H1 (cell line): ENCODE measurements around the gene NCAM1. TPM values are rescaled to one million over a fixed set of nuclear protein-coding genes. Genes with fewer than 3 reads are reported as not detected.

Experiments
- CHD7 ChIP-seq: fragments of 300-600 bp; sonication (generic); IDR thresholded peaks from 2 replicates; pipeline ENCODE4 v1.7.1; 2012; ENCODE audit warnings: low read length, moderate library complexity, mild to moderate bottlenecking, inconsistent platforms; ENCODE audit not compliant: insufficient replicate concordance
- CREB1 ChIP-seq: IDR thresholded peaks from 2 replicates; pipeline ENCODE4 v1.6.1; 2012; ENCODE audit warnings: inconsistent platforms
- CTBP2 ChIP-seq: IDR thresholded peaks from 2 replicates; pipeline ENCODE4 v1.7.0; 2011; ENCODE audit warnings: borderline replicate concordance, mild to moderate bottlenecking, moderate library complexity, mixed read lengths, low read length; ENCODE audit not compliant: insufficient read depth, insufficient read length
- CTCF ChIP-seq, 3 experiments: IDR thresholded peaks; 1 replicate in 2 of 3; 2 replicates in 1 of 3; pipeline versions ENCODE4 v1.5.1 to v1.6.1; 2011; ENCODE audit warnings: low read length in 3 of 3, mild to moderate bottlenecking in 3 of 3, inconsistent platforms in 2 of 3, low read depth in 1 of 3, moderate library complexity in 1 of 3; ENCODE audit not compliant: insufficient read depth in 1 of 3; ENCODE audit errors: control extremely low read depth in 1 of 3
- RXRA ChIP-seq: IDR thresholded peaks from 2 replicates; pipeline ENCODE4 v1.6.1; 2011; ENCODE audit warnings: low read depth, mild to moderate bottlenecking, low read length, moderate library complexity; ENCODE audit not compliant: insufficient read depth
- SAP30 ChIP-seq: fragments of 300-600 bp; sonication (generic); IDR thresholded peaks from 2 replicates; pipeline ENCODE4 v1.7.1; 2012; ENCODE audit warnings: low read length, moderate library complexity, mild to moderate bottlenecking, inconsistent platforms; ENCODE audit not compliant: insufficient read depth, insufficient replicate concordance
- SIRT6 ChIP-seq: IDR thresholded peaks from one replicate; pipeline ENCODE4 v1.7.1; 2012; ENCODE audit warnings: low read length, inconsistent platforms
- YY1 ChIP-seq: IDR thresholded peaks from 2 replicates; pipeline ENCODE4 v1.6.1; 2011; ENCODE audit warnings: low read depth, mild to moderate bottlenecking, low read length
- ZNF274 ChIP-seq: IDR thresholded peaks from 2 replicates; pipeline ENCODE4 v1.7.0; 2012; ENCODE audit warnings: low read length, borderline replicate concordance; ENCODE audit errors: extremely low read depth
- polyA plus RNA-seq, 7 experiments: library from polyadenylated mRNA; depleted of rRNA in 3 of 7; stranded (reverse) in 5 of 7; unstranded in 2 of 7; fragments of >200 nt in 5 of 7; fragments of 200-250 nt in 2 of 7; gene quantifications; 1 replicate in 5 of 7; 2 replicates in 1 of 7; 4 replicates in 1 of 7; pipeline versions ENCODE4 v1.2.1 to v1.2.3, GENCODE V29; 2011 to 2013; ENCODE audit warnings: missing spikeins in 2 of 7, mixed read lengths in 2 of 7
- total RNA-seq: library from RNA; stranded (reverse); fragmentation: NEBNext Ultra II Directional; extraction: Animal tissue kit (Norgen Biotek cat#: 25700); gene quantifications from 2 replicates; pipeline ENCODE4 v1.2.1, GENCODE V29; 2021

The NCAM1 gene
- total and polyA plus RNA-seq, 2 of the 8 experiments (the other 6 are each of a cell fraction or from before 2014, with no cell fraction given) = 3.1 to 4.3 TPM

- no peak for TF ChIP-seq CHD7
- TF ChIP-seq CTCF (IDR thresholded peaks at IDR 0.05; ENCODE audit: control extremely low read depth in 1 of 3, insufficient read depth in 1 of 3, low read depth in 1 of 3, low read length in 3 of 3) = no peak
- TF ChIP-seq CREB1 = no peak
- TF ChIP-seq YY1 = no peak
- TF ChIP-seq CTBP2 = no peak
- no peak for TF ChIP-seq SIRT6
- no peak for TF ChIP-seq RXRA
- TF ChIP-seq ZNF274 = no peak
- no peak for TF ChIP-seq SAP30
Observed at GRCh38 chr11:113247221-113247620, 286.0 kb downstream of the NCAM1 start (continued).
